Hematopoietic multipotent progenitor cell treated with erythropoietin and hydrocortisone succinate and interleukin-3 and kit ligand, for 15 days (in vitro differentiated cells): ENCODE results near the gene SF1.
A peak's percentile ranks its signal among the peaks of the same experiment; 100 is the strongest.

Experiments used
- DNase-seq: peaks from one replicate; pipeline ENCODE4 v3.0.0-alpha.2; 2015; ENCODE audit warnings: low spot score

SF1 gene

GRCh38 chr11:64745521-64746328 lies 32.6 kb downstream of the SF1 start:
- no peak for DNase-seq

- no peak for DNase-seq
These were observed 33.2 kb downstream of the SF1 start for GRCh38 chr11:64745189-64745520.

- DNase-seq: no peak
These were observed 33.7 kb downstream of the SF1 start for GRCh38 chr11:64744544-64745188.

GRCh38 chr11:64743591-64744543 lies 34.5 kb downstream of the SF1 start, which contains the start of gene RASGRP2:
TSS of gene RASGRP2 (minus strand) at chr11:64744142. CDS start at chr11:64742866, 1,276 bp downstream.
- no peak for DNase-seq

- DNase-seq: peak; percentile 64
These were observed 35.3 kb downstream of the SF1 start for GRCh38 chr11:64742889-64743590.

- no peak for DNase-seq
These were observed 36.1 kb downstream of the SF1 start for GRCh38 chr11:64742087-64742888.

- no peak for DNase-seq
These were observed 36.8 kb downstream of the SF1 start for GRCh38 chr11:64741375-64742086.

- no peak for DNase-seq
These were observed 38.5 kb downstream of the SF1 start for GRCh38 chr11:64739871-64740270.

GRCh38 chr11:64736654-64737053 lies 41.7 kb downstream of the SF1 start:
- DNase-seq: no peak

GRCh38 chr11:64735725-64736259 lies 42.5 kb downstream of the SF1 start:
- DNase-seq: no peak

- no peak for DNase-seq
These were observed 43.3 kb downstream of the SF1 start for GRCh38 chr11:64734811-64735724.

- DNase-seq: no peak
These were observed 46.7 kb downstream of the SF1 start for GRCh38 chr11:64731601-64732000.

GRCh38 chr11:64729851-64730382 lies 48.4 kb downstream of the SF1 start:
- DNase-seq: no peak

- no peak for DNase-seq
These were observed 49.5 kb downstream of the SF1 start for GRCh38 chr11:64728757-64729365.

- DNase-seq: no peak
These were observed 51.3 kb downstream of the SF1 start for GRCh38 chr11:64726867-64727530.

GRCh38 chr11:64726211-64726641 lies 52.1 kb downstream of the SF1 start:
- no peak for DNase-seq

- DNase-seq: no peak
These were observed 53.3 kb downstream of the SF1 start for GRCh38 chr11:64724863-64725532.
